ENCODE data around the gene NT5C1A.

GRCh38 chr1:39676948-39677548 lies 5.1 kb upstream of the NT5C1A start:
- TF ChIP-seq POLR2A (IDR thresholded peaks at IDR 0.05) (no peak), CTCF (IDR thresholded peaks at IDR 0.05) (no peak)

Measured in heart left ventricle (tissue), 13 donors.